Ishikawa (cell line): Measurements from ENCODE around the gene FSTL4.

Experiments
- EP300 ChIP-seq: IDR thresholded peaks from 2 replicates; pipeline ENCODE4 v1.6.1; 2012; ENCODE audit warnings: borderline replicate concordance
- FOXM1 ChIP-seq: IDR thresholded peaks from 2 replicates; pipeline ENCODE4 v1.6.1; 2012; ENCODE audit warnings: low read depth, borderline replicate concordance
- RAD21 ChIP-seq: IDR thresholded peaks from 2 replicates; pipeline ENCODE4 v1.6.1; 2012; ENCODE audit warnings: low read depth
- TAF1 ChIP-seq: IDR thresholded peaks from 2 replicates; pipeline ENCODE4 v1.6.1; 2012; ENCODE audit warnings: low read depth, mild to moderate bottlenecking
- TCF12 ChIP-seq: IDR thresholded peaks from 2 replicates; pipeline ENCODE4 v1.6.1; 2012; ENCODE audit warnings: low read depth
- YY1 ChIP-seq: IDR thresholded peaks from 2 replicates; pipeline ENCODE4 v1.6.1; 2012; ENCODE audit warnings: low read depth
- TF ChIP-seq, protein P1 (sequence below): IDR thresholded peaks from 2 replicates; pipeline ENCODE4 v1.6.1; 2012
- TF ChIP-seq, protein P2 (sequence below): IDR thresholded peaks from 2 replicates; pipeline ENCODE4 v1.6.1; 2012; ENCODE audit warnings: low read depth, mild to moderate bottlenecking
- TF ChIP-seq, protein P3 (sequence below): IDR thresholded peaks from 2 replicates; pipeline ENCODE4 v1.6.1; 2012

DNA sequence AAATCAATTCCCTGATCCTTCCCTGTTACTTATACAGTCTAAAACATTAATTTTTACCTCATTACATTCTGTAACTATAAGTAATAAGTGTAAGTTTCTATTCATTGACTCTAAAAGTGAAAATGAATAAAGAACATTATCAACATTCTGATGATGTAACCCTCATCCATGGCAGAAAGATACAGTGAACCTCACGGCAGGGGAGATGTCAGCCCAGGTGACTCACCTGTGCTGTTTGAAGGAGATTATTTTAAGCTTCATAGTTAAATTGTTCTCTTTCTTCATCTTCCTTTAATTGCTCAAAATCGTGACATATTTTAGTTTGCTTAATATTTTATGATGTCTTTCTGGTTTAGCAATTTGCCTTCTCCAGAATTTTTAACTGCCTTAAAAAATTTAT, 268.1 kb downstream of the FSTL4 start:
- TF ChIP-seq TCF12 (no peak), TAF1 (no peak), YY1 (no peak), RAD21 (no peak), EP300 (no peak), FOXM1 (no peak)
- TF ChIP-seq, protein P1, sequence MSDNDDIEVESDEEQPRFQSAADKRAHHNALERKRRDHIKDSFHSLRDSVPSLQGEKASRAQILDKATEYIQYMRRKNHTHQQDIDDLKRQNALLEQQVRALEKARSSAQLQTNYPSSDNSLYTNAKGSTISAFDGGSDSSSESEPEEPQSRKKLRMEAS: no peak
- TF ChIP-seq, protein P2, sequence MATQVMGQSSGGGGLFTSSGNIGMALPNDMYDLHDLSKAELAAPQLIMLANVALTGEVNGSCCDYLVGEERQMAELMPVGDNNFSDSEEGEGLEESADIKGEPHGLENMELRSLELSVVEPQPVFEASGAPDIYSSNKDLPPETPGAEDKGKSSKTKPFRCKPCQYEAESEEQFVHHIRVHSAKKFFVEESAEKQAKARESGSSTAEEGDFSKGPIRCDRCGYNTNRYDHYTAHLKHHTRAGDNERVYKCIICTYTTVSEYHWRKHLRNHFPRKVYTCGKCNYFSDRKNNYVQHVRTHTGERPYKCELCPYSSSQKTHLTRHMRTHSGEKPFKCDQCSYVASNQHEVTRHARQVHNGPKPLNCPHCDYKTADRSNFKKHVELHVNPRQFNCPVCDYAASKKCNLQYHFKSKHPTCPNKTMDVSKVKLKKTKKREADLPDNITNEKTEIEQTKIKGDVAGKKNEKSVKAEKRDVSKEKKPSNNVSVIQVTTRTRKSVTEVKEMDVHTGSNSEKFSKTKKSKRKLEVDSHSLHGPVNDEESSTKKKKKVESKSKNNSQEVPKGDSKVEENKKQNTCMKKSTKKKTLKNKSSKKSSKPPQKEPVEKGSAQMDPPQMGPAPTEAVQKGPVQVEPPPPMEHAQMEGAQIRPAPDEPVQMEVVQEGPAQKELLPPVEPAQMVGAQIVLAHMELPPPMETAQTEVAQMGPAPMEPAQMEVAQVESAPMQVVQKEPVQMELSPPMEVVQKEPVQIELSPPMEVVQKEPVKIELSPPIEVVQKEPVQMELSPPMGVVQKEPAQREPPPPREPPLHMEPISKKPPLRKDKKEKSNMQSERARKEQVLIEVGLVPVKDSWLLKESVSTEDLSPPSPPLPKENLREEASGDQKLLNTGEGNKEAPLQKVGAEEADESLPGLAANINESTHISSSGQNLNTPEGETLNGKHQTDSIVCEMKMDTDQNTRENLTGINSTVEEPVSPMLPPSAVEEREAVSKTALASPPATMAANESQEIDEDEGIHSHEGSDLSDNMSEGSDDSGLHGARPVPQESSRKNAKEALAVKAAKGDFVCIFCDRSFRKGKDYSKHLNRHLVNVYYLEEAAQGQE: no peak
- TF ChIP-seq, protein P3, sequence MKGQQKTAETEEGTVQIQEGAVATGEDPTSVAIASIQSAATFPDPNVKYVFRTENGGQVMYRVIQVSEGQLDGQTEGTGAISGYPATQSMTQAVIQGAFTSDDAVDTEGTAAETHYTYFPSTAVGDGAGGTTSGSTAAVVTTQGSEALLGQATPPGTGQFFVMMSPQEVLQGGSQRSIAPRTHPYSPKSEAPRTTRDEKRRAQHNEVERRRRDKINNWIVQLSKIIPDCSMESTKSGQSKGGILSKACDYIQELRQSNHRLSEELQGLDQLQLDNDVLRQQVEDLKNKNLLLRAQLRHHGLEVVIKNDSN: no peak
